IMR-90 (cell line): ENCODE results near the gene MAGI2. TPM values are rescaled to one million over a fixed set of nuclear protein-coding genes. Genes with fewer than 3 reads are reported as not detected.

Experiments used
- ATAC-seq: fragments of 200-7000 bp; cut with Tn5 transposase; 2 replicates; pipeline ENCODE4 v1.9.1; 2020; ENCODE audit warnings: low read depth, mild to moderate bottlenecking, moderate library complexity
- BruUV-seq: library from RNA; stranded (reverse); fragments of 400-500 nt; replicated peaks from 2 replicates; lab custom pipeline; 2021; lab: Mats Ljungman, UMichigan
- CTCF ChIA-PET: fragments of 300-600 bp; formaldehyde crosslinking; extraction: SDS; loops from one replicate; lab custom pipeline; 2021; ENCODE audit warnings: antibody characterized with exemption; lab: Yijun Ruan, JAX
- POLR2A ChIA-PET: fragments of 300-600 bp; sonication (Branson Sonifier 250); formaldehyde crosslinking; loops from one replicate; lab custom pipeline; 2022; ENCODE audit warnings: antibody characterized with exemption; ENCODE audit not compliant: unreplicated experiment; lab: Charles Lee
- DNase-seq: peaks from one replicate; pipeline ENCODE4 v3.0.0; 2013
- H2AFZ ChIP-seq: replicated peaks from 2 replicates; pipeline ENCODE3; 2013; ENCODE audit warnings: low read length, mild to moderate bottlenecking; ENCODE audit not compliant: poor library complexity
- H2AK5ac ChIP-seq: 2 replicates; pipeline ENCODE4 v1.6.1; 2013; ENCODE audit warnings: low read depth, low read length, inconsistent platforms
- H2AK9ac ChIP-seq: replicated peaks from 2 replicates; pipeline ENCODE3; 2013; ENCODE audit warnings: mild to moderate bottlenecking, low read depth, low read length, moderate library complexity; ENCODE audit not compliant: poor library complexity
- H2BK120ac ChIP-seq: 2 replicates; pipeline ENCODE4 v1.6.1; 2013; ENCODE audit warnings: low read depth, low read length, inconsistent platforms
- H2BK15ac ChIP-seq: 3 replicates; pipeline ENCODE4 v1.6.1; 2013; ENCODE audit warnings: low read depth, low read length, inconsistent platforms
- H2BK20ac ChIP-seq: 2 replicates; pipeline ENCODE4 v1.6.1; 2013; ENCODE audit warnings: low read depth, mild to moderate bottlenecking, inconsistent platforms, low read length, moderate library complexity
- H2BK5ac ChIP-seq: 2 replicates; pipeline ENCODE4 v1.6.1; 2013; ENCODE audit warnings: mild to moderate bottlenecking, low read depth, low read length, inconsistent platforms; ENCODE audit not compliant: poor library complexity, severe bottlenecking
- H3K14ac ChIP-seq: replicated peaks from 2 replicates; pipeline ENCODE4 v1.6.1; 2013; ENCODE audit warnings: low read depth, low read length, inconsistent platforms
- H3K18ac ChIP-seq: 2 replicates; pipeline ENCODE4 v1.6.1; 2013; ENCODE audit warnings: low read depth, low read length, control low read depth
- H3K23ac ChIP-seq: 2 replicates; pipeline ENCODE4 v1.6.1; 2013; ENCODE audit warnings: low read depth, low read length, inconsistent platforms
- H3K27ac ChIP-seq: 2 replicates; pipeline ENCODE4 v1.5.1; 2013; ENCODE audit warnings: mild to moderate bottlenecking, control low read depth, low read length; ENCODE audit not compliant: insufficient read depth
- H3K27me3 ChIP-seq: 2 replicates; pipeline ENCODE4 v1.6.1; 2013; ENCODE audit warnings: low read length; ENCODE audit not compliant: control insufficient read depth, insufficient read depth
- H3K36me3 ChIP-seq: 2 replicates; pipeline ENCODE4 v1.6.1; 2013; ENCODE audit warnings: low read length, mixed read lengths; ENCODE audit not compliant: control insufficient read depth, insufficient read depth
- H3K4ac ChIP-seq: 2 replicates; pipeline ENCODE4 v1.6.1; 2013; ENCODE audit warnings: low read depth, low read length, inconsistent platforms
- H3K4me1 ChIP-seq: 2 replicates; pipeline ENCODE4 v1.6.1; 2013; ENCODE audit warnings: low read length, mixed read lengths; ENCODE audit not compliant: control insufficient read depth, insufficient read depth
- H3K4me2 ChIP-seq: 2 replicates; pipeline ENCODE4 v1.6.1; 2013; ENCODE audit warnings: low read depth, mild to moderate bottlenecking, control low read depth, low read length, moderate library complexity
- H3K4me3 ChIP-seq: 2 replicates; pipeline ENCODE4 v1.5.1; 2013; ENCODE audit warnings: low read depth, mild to moderate bottlenecking, control low read depth, low read length, moderate library complexity; ENCODE audit not compliant: insufficient read depth
- H3K56ac ChIP-seq: 2 replicates; pipeline ENCODE4 v1.6.1; 2013; ENCODE audit warnings: low read length, inconsistent platforms; ENCODE audit not compliant: insufficient read depth; ENCODE audit errors: extremely low read depth
- H3K79me1 ChIP-seq, 2 experiments: 2 replicates each; pipeline ENCODE4 v1.6.1; 2013; ENCODE audit warnings: low read length in 2 of 2, inconsistent platforms in 1 of 2, low read depth in 1 of 2
- H3K9ac ChIP-seq: 2 replicates; pipeline ENCODE4 v1.6.1; 2013; ENCODE audit warnings: low read depth, low read length, control low read depth
- H3K9me1 ChIP-seq: 2 replicates; pipeline ENCODE4 v1.6.1; 2013; ENCODE audit warnings: low read length, inconsistent platforms; ENCODE audit not compliant: insufficient read depth
- H3K9me3 ChIP-seq: 2 replicates; pipeline ENCODE4 v1.6.1; 2013; ENCODE audit warnings: low read length; ENCODE audit not compliant: control insufficient read depth, insufficient read depth
- H4K20me1 ChIP-seq: 2 replicates; pipeline ENCODE4 v1.6.1; 2013; ENCODE audit warnings: low read length, inconsistent platforms; ENCODE audit not compliant: insufficient read depth
- H4K5ac ChIP-seq: 2 replicates; pipeline ENCODE4 v1.6.1; 2013; ENCODE audit warnings: mild to moderate bottlenecking, low read depth, low read length, control low read depth
- H4K8ac ChIP-seq, 2 experiments: 2 replicates each; pipeline ENCODE4 v1.6.1; 2013; ENCODE audit warnings: low read depth in 2 of 2, low read length in 2 of 2, control low read depth in 1 of 2, inconsistent platforms in 1 of 2
- H4K91ac ChIP-seq: 2 replicates; pipeline ENCODE4 v1.6.1; 2013; ENCODE audit warnings: low read depth, low read length, inconsistent platforms; ENCODE audit not compliant: insufficient read depth
- RCOR1 ChIP-seq: IDR thresholded peaks from 2 replicates; pipeline ENCODE4 v1.6.1; 2012; ENCODE audit warnings: mild to moderate bottlenecking, low read length, improper control_type of control experiment; ENCODE audit not compliant: insufficient replicate concordance
- WGBS, 2 experiments: methylation state at CpG; one replicate each; pipeline versions ENCODE4 v1.1.5 to v1.1.7; 2013; ENCODE audit warnings: missing lambda C conversion rate in 2 of 2; ENCODE audit not compliant: insufficient read length in 1 of 2; ENCODE audit errors: extremely low coverage in 2 of 2; 5-methylcytosine and 5-hydroxymethylcytosine counted together
- dilution Hi-C: fragments of 300-500 bp; cut with HindIII; formaldehyde crosslinking; loops from one replicate; pipeline ENCODE4 v1.14.3; 2018; ENCODE audit warnings: low sequenced_read_pairs; ENCODE audit not compliant: unreplicated experiment
- in situ Hi-C: fragments of 300-500 bp; cut with MboI; formaldehyde crosslinking; loops from 3 replicates; pipeline ENCODE4 v1.14.3; 2019; ENCODE audit warnings: low sequenced_read_pairs, inconsistent platforms, mixed read lengths
- intact Hi-C: fragments of 100-400 bp; cut with micrococcal nuclease; formaldehyde crosslinking; loops from 2 replicates; pipeline ENCODE4 v1.10.0; 2022
- polyA plus RNA-seq, 3 experiments: library from polyadenylated mRNA; depleted of rRNA; stranded (reverse); fragments of >200 nt; gene quantifications; 2 replicates each; pipeline ENCODE4 v1.2.3, GENCODE V29; 2012; ENCODE audit warnings: low replicate concordance in 1 of 3
- total RNA-seq: library from RNA; depleted of rRNA; stranded (reverse); fragments of >200 nt; gene quantifications from 2 replicates; pipeline ENCODE4 v1.2.3, GENCODE V29; 2012

Gene MAGI2
- total and polyA plus RNA-seq, 2 of the 4 experiments (the other 2 are of a cell fraction), result 2.5 to 17.9 TPM

DNA sequence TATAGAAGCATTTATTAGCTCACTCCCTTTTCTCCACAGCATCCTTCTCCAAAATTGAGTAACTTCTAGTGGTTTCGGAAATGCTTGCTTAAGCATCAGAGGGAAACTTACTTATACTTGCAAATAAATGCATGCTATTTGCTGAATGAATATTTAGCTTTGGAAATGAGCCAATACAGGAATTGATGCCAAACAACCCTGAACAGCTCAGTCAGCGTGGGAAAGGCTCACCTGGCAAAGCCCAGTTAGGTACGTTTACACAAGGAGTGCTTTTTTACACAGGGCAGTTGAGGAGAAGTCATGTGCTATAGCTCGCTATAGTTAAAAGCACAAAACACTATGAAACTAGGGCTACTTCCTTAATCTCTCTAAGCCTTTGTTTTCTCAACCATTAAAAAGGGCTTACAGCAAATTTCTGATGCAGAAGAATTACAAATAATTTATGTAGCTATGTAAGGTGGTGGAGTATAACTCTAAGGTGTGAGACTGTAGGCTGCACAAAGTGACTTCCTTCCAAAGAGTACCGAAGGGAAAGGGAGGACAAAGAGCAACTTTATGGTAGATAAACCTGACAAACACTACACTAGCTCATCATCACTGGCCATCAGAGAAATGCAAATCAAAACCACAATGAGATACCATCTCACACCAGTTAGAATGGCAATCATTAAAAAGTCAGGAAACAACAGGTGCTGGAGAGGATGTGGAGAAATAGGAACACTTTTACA lies 1156.7 kb downstream of the MAGI2 start:
- dilution Hi-C loops, result no loop called here
- peaks cover 2% of the 10 kb centered on the region for H3K9me1 ChIP-seq
- no peak for DNase-seq
- no peak overlapping the region for H4K8ac ChIP-seq
- in situ Hi-C loops, result no loop called here
- H3K23ac ChIP-seq, result no peak overlapping the region
- H2BK5ac ChIP-seq, result no peak overlapping the region
- intact Hi-C loops, result no loop called here
- H3K79me1 ChIP-seq, result no peaks in the 10 kb centered on the region; a peak in 1 of 4 replicates
- no peak overlapping the region for H3K4me2 ChIP-seq
- H2BK15ac ChIP-seq, result no peak overlapping the region
- H2BK20ac ChIP-seq, result no peak overlapping the region
- no peak overlapping the region for H3K4ac ChIP-seq
- H3K18ac ChIP-seq, result no peak overlapping the region
- no peak for TF ChIP-seq RCOR1
- H3K9ac ChIP-seq, result no peak overlapping the region
- H2BK120ac ChIP-seq, result no peak overlapping the region
- CTCF ChIA-PET, result interaction anchor here (0.6 kb wide), 1 partner anchor 169 kb away, joined by 5 read pairs; no protein-coding TSS in a partner anchor
- H3K27me3 ChIP-seq, result no peaks in the 10 kb centered on the region
- WGBS, 2 experiments, result 57% methylated on average over 1 of the region's 5 CpGs; no CpG with 5 or more reads in 1 of the 2 experiments
- no peaks in the 10 kb centered on the region for H4K20me1 ChIP-seq
- no peak overlapping the region for H3K14ac ChIP-seq
- H4K5ac ChIP-seq, result no peak overlapping the region
- no peak overlapping the region for H2AK9ac ChIP-seq
- no peak overlapping the region for H3K56ac ChIP-seq
- H2AFZ ChIP-seq, result no peak overlapping the region
- no TSS peak for BruUV-seq
- peaks cover 2% of the 10 kb centered on the region; the same call in 1 of the 2 replicates for H3K4me1 ChIP-seq
- ATAC-seq, result no peak
- H3K9me3 ChIP-seq, result no peaks in the 10 kb centered on the region
- POLR2A ChIA-PET, result no interaction called here
- H3K4me3 ChIP-seq, result no peak overlapping the region
- H4K91ac ChIP-seq, result no peak overlapping the region
- peak overlapping the region; percentile 43; the same call in 1 of the 2 replicates for H2AK5ac ChIP-seq
- H3K27ac ChIP-seq, result no peak overlapping the region
- no peaks in the 10 kb centered on the region for H3K36me3 ChIP-seq
